Esophagus squamous epithelium (tissue), 4 donors: ENCODE results near the gene CDK6.

ENCODE experiments used
- POLR2A ChIP-seq, 4 donors: fragments of 450-650 bp; IDR thresholded peaks; one replicate each; pipeline ENCODE4 v1.6.1; 2017; ENCODE audit warnings: antibody characterized with exemption in 4 of 4, mild to moderate bottlenecking in 4 of 4, moderate library complexity in 3 of 4
- TF ChIP-seq, protein P1 (sequence below), 6 experiments: fragments of 450-650 bp in 4 of 6; fragments of 200-600 bp in 2 of 6; sonication (generic) in 2 of 6; IDR thresholded peaks; one replicate each; pipeline ENCODE4 v1.5.1; 2016 to 2019; ENCODE audit warnings: antibody characterized with exemption in 6 of 6, mild to moderate bottlenecking in 4 of 6, moderate library complexity in 4 of 6

DNA sequence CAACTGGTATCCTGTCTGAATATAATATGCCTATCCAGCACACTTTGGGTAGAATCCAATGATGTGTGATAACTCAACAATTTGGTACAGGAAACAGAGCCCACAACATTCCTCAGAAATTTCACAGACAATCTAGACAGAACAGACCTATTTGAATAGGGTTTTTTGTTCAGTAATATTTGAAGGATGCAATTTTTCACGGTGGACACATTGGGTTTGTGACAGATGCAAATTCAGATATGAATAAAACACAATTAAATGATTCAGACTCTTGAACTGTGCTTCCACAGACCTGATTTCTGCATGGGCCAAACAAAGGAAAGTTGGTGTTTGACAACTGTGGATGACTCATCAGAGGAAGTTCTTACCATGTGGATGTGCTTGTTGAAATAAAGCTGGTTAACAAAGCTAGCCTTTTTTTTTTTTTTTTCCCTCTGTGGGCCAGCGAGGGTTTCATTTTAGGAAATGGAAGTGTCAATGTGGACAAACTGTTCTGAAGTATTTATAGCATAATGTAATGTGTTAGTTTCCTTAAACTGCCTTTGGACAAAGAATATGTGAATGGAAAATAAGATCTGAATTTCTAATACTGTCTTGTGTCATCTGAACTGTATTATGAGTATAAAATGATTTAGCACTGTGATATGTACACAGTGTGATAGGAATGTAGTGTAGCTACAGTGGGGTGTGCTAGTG lies 203.0 kb downstream of the CDK6 start:
- TF ChIP-seq, protein P1, sequence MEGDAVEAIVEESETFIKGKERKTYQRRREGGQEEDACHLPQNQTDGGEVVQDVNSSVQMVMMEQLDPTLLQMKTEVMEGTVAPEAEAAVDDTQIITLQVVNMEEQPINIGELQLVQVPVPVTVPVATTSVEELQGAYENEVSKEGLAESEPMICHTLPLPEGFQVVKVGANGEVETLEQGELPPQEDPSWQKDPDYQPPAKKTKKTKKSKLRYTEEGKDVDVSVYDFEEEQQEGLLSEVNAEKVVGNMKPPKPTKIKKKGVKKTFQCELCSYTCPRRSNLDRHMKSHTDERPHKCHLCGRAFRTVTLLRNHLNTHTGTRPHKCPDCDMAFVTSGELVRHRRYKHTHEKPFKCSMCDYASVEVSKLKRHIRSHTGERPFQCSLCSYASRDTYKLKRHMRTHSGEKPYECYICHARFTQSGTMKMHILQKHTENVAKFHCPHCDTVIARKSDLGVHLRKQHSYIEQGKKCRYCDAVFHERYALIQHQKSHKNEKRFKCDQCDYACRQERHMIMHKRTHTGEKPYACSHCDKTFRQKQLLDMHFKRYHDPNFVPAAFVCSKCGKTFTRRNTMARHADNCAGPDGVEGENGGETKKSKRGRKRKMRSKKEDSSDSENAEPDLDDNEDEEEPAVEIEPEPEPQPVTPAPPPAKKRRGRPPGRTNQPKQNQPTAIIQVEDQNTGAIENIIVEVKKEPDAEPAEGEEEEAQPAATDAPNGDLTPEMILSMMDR (IDR thresholded peaks at IDR 0.05): no peak
- TF ChIP-seq POLR2A (IDR thresholded peaks at IDR 0.05): no peak
